HT-29 (cell line): ENCODE data around the gene COLEC11. TPM values are rescaled to one million over a fixed set of nuclear protein-coding genes. Genes with fewer than 3 reads are reported as not detected.

Experiments
- DNase-seq: peaks from one replicate; pipeline ENCODE4 v3.0.0-alpha.2; 2015; ENCODE audit warnings: low spot score
- total RNA-seq: library from RNA; depleted of rRNA; stranded (reverse); fragments of >200 nt; shearing (Covaris generic); gene quantifications from 2 replicates; pipeline ENCODE4 v1.2.3, GENCODE V29; 2014

The COLEC11 gene
- total RNA-seq, 1 experiment from 2014 or later: not detected

DNA sequence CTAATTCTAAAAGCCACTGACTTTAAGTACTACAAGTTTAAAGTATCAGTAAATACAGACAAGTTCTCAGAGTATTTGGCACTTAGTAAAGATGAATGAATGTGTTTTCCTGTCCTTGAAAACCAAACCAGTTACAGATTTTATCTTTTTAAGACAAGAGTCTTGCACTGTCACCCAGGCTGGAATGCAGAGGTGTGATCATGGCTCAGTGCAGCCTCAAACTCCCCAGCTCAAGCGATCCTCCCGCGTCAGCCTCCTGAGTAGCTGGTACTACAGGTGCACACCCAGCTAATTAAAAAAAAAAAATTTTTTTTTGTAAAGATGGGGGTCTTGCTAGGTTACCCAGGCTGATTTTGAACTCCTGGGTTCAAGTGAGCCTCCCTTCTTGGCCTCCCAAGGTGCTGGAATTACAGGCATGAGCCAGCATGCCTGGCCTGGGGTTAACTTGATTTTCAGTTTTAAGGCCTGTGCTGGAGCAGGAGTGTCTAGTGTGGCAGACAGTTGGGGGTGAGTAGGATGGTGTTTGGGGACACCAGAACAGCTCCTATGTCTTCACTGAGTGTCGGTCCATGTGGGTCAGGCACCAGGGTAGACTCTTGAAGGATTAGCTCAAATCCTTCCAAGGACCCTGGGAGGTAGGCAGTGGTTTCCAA lies 10.2 kb upstream of the COLEC11 start:
- DNase-seq: no peak

DNA sequence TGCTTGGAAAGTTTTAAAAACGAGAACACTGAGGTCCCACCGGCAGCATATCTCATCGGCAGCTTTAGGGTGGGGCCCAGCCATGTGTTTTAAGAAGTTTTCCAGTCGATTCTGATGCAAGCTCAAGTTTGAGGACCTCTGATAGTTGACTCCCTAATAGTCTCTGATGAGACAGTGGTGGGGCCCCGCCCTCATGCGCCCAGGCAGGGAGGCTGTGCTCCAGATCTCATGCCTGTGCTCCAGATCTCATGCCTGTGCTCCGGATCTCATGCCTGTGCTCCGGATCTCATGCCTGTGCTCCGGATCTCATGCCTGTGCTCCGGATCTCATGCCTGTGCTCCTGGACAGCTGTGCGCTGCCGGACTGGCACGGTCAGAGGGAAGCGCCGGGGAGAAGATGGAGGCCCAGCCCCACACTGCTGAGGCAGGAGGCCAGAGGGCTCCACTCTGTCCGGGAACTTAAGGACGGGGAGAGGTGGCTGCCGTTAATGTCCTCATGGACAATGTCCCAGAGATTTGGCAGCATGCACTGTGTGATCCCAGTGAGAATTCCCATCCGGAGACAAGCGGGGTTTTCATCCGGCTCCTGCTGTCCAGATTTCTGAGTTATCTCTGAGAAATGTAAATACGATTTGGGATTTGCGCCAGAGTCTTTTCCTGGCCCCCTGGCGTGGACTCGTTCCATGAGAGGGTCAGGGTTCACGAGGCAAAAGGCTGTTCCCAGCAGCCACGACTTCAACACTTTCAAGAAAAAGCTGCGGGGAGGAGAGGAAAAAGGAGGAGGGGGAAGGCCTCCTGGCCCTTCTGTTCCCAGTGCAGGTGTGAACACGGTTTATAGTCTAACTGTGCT lies 9.4 kb upstream of the COLEC11 start:
- no peak for DNase-seq

DNA sequence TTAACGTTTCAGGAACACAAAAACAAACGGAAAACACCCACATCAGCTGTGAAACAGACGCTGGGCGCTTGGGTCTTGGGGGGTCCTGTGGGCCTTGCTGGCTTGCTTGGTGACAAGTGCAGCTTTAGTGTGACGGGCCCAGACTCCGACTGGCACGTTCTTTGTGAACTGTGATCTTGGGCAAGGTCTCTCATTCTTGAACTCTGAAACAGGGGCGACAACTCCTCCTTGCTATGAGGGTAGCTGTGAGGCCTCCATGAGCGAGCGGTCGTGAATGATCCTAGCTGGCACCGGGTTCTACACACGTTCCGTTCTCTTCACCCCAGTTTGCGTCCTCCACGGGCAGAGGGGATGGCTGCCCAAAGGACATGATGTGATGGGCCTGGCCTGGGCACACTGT lies 8.7 kb upstream of the COLEC11 start:
- DNase-seq: no peak

DNA sequence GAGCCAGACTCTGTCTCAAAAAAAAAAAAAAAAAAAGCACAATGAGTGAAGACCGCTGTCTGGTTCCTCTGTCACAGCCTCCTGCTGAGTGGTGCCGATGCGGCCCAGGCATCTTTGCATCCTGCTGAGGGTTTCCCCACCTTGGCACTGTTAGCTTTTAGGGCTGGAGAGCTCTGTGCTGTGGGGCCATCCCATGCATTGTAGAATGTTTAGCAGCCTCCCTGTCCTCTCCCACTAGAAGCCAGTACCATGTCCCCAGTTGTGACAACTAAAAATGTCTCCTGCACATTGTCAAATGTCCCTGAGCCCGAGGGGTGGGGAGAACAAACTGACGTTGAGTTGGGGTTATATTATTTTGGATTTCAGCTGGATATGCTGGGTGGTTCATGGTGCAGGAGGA lies 7.9 kb upstream of the COLEC11 start:
- no peak for DNase-seq

DNA sequence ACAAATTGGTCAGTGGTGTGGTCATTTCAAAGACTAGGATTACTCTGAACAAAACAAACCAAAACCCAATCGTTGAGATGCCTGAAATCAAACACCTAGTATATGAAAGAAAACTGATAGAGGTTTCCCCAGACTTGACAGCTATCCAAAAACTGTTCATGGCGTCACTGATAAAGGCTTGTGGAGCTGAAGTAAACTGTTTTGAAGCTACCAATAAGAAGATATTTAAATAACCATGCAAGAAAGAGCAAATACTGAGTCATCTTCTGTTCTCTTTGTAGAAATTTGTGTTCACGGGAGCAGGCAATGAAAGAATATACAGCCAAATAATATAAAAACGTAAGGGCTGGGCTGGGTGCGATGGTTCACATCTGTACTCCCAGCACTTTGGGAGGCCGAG lies 7.5 kb upstream of the COLEC11 start:
- DNase-seq: no peak

DNA sequence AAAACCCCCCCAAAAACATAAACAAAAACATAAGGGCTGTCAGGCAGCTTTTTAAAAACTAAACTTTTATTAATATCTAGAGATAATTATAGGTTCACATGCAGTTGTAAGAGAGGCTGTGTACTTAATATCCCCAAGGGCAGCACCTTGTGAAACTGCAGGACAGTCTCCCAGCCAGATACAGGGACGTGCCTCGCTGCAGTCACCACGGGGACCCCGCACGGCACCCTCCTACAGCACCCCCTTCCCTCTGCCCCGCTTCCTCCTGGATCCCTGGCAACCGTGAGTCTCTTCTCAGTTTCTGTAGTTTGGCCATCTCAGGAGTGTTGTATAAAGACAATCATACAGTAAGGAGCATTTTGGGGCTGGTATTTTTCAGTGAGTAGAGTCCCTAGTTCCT lies 6.8 kb upstream of the COLEC11 start:
- no peak for DNase-seq

DNA sequence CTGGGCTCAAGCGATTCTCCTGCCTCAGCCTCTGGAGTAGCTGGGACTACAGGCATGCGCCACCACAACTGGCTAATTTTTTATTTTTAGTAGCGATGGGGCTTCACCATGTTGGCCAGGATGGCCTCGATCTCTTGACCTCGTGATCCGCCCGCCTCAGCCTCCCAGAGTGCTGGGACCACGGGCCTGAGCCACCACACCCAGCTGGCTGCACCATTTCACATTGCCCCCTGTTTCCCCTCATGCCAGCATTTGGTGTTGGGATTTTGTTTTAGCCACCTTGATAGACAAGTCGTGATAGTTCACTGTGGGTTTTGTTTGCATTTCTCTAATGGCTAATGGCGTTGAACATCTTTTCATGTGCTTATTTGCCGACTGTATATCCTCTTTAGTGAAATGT lies 5.8 kb upstream of the COLEC11 start:
- no peak for DNase-seq

DNA sequence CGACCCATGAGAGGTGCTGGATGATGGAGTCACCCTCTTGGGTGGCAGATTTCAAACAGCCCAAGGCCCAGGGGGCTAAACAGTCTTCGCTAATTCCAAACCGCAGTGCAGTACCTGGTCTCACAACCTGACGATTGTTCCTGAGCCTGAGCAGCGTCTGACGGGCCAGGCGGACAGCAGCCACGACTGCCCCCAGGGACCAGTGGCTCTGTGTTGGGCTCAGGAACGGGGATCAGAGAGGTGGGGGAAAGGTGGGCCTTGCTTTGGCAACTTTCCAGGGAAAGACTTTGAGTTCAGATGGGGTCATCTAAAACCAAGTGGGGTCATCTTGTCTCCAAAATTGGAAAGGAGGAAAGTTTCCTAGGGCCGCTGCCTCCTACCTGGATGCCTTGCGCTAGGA lies 492 bp downstream of the COLEC11 start:
- no peak for DNase-seq

DNA sequence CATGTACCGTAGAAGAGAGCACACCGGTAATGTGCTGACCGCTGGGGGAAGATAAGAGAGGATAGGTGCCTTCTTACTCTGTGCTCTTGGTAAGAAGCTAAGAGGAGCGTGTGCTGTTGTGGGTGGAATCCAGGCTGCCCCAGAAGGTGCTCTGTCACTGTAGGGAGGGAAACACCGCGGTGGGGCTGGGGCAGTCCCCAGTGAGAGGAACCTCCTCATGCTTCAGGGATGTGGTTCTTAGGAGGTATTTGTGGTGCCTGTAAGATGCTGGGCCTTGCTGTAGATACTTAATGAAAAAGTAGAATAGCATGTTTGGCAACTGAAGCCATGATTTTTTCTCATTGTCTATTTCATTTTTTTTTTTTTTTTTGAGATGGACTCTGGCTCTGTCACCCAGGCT lies 1.1 kb downstream of the COLEC11 start:
- DNase-seq: no peak

DNA sequence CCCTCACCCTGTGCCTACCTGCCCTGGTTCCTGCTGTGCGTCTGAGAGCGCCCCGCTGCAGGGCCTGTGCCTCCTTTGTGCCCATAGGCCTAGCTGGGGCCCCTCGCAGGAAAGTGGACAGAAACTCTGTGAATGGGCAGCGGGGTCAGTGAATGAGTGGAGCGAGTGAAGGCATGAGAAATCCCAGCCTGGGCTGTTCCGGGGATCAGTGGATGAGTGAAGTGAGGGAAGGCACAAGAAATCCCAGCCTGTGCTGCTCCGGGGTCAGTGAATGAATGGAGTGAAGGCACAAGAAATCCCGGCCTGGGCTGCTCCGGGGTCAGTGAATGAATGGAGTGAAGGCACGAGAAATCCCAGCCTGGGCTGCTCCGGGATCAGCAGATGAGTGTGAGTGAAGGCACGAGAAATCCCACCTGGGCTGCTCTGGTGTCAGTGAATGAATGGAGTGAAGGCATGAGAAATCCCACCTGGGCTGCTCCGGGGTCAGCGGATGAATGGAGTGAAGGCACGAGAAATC lies 2.0 kb downstream of the COLEC11 start:
- no peak for DNase-seq

DNA sequence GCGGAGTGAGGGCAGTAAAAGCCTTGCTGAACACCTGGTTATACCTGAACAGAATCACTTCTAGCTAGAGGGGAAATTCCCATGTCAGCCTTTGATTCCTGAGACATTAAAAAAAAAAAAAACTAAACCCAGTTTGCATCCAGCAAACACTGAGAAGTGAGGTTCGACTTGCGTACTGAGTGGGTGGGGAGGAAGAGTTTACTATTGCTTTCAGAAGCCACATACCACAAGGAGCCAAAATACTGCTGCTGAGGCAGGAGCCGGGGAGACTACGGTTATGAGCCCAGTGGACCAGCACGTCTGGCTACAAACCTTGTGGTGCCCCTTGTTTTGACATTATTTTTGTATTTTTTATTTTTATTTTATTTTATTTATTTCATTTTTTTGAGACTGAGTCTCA lies 2.7 kb downstream of the COLEC11 start:
- DNase-seq: no peak

DNA sequence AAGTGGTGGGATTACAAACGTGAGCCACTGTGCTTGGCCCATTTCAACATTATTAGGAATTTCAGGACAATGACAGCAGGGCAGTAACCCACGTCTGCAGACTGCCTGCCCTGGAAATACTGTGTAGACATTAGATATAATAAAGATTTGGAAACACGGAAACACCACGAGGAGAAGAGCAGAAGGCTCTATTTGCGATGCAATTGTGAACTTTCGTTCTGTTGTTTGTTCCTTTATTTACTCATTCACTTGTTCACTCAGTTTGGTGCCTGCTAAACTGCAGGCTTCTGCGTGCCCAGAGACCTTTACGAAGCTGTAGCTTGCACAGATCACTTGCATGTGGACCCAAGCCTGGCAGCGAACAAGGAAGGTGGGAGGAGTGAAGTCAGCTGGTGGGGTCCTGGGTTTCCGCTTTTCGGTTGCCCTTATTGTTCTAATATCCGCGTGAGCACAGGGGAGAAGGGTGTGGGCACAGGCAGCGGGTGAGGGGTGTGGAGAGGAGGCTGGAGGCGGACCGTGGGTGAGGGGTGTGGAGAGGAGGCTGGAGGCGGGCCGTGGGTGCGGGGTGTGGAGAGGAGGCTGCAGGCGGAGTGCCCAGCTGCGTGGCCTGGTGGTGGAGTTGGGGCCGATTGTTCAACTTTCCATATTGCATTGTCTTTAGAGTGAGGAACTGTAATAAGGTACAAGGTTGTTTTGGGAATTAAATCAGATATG lies 3.4 kb downstream of the COLEC11 start:
- no peak for DNase-seq

DNA sequence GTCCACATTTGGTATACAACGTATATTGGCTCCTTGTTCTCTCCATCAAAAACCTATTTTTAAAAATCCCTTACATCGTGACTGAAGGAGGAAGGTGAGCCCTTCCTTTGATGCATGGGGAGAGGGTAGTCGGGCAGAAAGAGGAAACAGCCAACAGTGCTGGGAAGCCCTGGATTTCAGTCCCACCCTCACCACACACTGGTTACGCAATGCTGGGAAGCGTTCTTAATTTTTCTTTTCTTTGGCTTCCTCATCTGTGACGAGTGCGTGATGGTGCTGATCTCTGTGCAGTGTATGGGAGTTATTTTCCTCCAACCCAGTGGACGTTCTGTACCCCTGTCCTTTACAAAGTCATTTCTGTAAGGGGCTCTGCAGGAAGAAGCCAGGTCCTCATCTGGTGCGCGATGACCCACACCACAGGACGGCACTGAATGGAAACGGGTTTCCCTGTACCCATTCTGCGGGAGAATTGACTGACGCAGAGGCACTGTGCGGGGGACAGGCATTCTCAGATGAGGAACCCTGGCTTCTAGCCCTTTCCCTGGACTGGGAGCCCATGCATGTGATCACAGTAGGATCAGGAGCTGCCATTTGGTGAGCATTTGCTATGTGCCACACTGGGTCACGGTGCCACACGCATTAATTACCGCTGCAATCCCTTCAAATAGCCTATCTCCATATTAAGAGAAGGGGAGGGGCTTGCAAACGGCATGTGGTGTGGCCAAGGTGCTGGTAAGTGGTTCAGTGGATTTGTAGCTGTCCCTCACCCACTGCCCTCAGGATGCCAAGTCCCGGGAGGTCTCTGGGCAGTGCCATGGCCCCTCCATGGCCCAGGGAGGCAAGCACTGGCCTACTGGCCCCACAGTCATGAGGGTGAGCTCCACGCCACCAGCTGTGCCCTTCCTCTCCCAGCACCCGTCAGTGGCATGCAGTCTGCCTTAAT lies 4.3 kb downstream of the COLEC11 start:
- DNase-seq: no peak

DNA sequence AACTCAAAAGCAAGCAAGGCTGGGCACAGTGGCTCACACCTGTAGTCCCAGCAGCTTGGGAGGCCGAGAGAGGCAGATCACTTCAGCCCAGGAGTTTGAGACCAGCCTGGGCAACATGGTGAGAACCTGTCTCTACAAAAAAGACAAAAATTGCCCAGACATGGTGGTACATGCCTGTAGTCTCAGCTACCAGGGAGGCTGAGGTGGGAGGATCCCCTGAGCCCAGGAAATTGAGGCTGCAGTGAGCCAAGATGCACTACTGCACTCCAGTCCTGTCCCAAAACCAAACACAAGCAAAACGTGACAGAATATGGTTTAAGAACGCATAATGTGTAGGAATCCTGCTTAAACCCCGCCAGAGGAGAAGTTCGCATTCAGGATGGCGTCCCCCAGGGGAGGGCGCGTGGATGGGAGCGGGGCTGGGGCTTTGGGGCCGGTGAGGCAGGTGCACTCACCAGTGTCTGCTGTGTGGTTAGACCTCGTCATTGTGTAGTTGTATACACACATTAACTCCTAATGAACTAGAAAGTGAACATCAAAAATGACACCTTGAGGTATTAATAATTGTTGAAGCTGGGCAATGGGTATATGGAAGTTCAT lies 5.4 kb downstream of the COLEC11 start:
- no peak for DNase-seq

DNA sequence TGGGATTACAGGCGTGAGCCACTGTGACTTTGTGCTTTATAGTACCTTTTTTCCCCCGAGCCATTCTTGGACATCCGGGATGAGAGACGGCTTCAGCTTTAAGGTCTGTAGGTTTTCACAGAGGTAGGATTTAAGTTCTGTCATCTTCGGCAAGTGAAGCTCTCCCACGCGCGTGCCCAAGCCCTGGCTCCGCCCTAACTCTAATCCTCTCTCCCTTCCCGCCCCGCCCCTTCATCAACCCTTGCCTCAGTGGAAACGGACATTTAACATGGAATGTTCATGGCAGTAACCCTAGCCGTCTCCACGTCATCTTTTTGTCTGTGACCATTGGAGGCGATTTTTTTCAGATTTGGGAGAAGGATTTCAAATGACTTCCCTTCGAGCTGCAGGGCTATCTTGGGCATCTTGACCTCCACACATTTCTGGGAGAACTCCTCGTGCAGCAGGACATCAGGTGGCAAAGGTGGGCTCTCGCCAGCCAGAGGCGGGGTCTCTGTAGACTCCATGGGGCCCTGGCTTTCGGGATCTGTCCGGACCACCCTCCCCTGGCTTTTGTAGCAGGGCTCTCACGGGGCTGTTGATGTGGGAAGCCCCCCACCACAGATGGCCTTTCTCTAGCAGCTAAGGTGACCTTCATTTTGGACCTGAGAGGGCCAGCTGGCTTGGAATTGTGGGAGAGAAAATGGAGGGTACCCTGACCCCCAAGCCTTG lies 6.8 kb downstream of the COLEC11 start:
- DNase-seq: no peak

DNA sequence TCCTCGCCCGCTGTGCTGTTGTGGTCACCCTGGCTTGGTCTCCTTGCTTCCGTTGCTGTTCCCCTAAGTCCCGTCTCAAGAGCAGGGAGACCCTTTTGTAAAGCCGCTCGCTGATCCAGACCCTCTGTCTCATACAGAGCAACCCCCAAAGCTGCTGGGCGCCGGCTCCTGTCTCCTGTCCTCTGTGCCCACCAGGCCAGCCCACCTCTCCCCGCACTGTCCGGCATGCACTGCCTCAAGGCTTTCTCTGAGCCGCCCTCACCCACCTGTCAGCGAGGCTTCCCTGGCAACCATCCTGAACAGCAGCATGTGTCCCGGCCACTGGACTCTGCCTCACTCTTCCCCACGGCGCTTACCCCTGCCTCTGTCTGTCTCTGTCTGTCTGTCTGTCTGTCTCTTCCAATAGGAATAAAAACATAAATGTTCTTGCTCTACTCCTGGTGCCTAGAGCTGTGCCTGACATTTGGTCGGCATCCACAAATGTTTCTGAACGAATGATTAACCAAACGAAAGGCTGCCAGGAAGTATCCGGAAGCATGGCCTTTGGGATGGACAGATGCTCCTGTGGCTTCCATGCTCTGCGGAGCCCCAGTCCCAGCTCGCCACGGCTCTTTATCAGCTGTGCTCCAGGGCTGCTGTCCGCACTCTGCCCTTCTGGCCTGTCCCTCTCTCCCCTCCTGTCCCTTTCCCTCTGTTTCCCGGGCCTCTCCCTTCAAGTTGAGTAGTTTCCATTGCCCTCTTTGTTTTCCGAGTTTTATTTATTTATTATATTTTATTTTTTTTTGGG lies 7.8 kb downstream of the COLEC11 start:
- DNase-seq: no peak

DNA sequence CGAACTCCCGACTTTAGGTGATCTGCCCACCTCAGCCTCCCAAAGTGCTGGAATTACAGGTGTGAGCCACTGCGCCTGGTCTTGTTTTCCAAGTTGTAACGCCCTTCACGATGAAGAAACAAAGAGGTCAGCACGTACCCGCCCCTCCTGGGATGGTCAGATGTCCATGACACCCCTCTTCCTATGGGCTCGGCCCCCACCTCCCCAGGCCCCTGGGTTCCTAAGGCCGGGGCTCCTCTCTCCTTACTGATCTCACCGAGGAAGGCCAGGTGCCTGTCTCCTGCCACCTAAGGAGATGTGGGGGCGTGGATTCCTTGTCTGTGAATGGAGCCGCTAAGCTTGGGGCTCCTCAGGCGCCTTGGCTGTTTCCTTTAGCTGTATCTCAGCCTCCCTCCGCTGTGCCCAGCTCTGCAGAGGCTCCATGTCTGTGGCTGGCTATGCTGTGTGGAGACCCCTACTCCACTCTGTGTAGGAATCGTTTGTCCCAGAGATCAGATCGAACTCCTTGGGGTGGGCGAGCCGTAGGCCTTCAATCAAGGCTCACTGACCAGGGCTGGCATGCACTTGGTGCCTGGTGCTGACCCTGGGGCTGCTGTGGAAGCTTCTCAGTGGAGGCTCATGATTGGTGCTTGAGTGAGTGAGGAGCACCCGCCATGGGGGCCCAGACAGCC lies 8.8 kb downstream of the COLEC11 start:
- DNase-seq: no peak

DNA sequence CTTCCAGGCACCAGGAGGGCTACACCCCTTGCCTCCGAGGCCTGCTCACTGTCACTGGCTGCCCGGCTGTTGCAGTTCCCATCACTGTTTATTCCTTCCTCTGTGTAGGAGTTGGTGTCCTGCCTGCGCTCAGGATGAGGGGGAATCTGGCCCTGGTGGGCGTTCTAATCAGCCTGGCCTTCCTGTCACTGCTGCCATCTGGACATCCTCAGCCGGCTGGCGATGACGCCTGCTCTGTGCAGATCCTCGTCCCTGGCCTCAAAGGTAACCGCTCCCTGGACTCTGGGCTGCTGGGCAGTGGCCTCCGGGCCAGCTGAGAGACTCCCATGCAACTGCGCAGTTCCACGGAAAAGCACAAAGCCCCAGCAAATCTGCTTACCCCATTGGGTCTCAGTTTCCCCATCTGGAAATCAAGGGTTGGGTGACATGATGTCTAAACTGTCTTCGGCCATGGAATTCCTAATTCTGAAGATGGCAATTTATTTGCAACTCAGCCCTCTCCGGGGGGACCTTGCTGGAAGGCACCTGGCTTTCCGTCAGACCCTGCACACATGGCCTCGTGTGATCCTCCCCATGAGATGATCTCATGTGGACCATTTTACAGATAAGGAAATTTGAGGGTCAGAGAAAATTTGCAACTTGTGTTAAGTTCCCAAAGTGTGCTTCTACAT lies 9.4 kb downstream of the COLEC11 start:
- DNase-seq: no peak
